ENCODE measurements around the gene PLAC1.

The PLAC1 gene

GRCh38 chrX:134631426-134632346 is 26.6 kb downstream of the PLAC1 start:
- no peak for TF ChIP-seq CTCF (conservative IDR thresholded peaks at IDR 0.05)
- H3K27ac ChIP-seq: no peak overlapping the region

GRCh38 chrX:134628663-134629062 is 29.6 kb downstream of the PLAC1 start:
- TF ChIP-seq CTCF (conservative IDR thresholded peaks at IDR 0.05): no peak
- H3K27ac ChIP-seq: no peak overlapping the region

- no peak for TF ChIP-seq CTCF (conservative IDR thresholded peaks at IDR 0.05)
- no peak overlapping the region for H3K27ac ChIP-seq
Observed at GRCh38 chrX:134626434-134626833, 31.8 kb downstream of the PLAC1 start.

- TF ChIP-seq CTCF (conservative IDR thresholded peaks at IDR 0.05): no peak
- no peak overlapping the region for H3K27ac ChIP-seq
Observed at GRCh38 chrX:134625315-134625718, 33.0 kb downstream of the PLAC1 start.

GRCh38 chrX:134624046-134624430 is 34.2 kb downstream of the PLAC1 start:
- H3K27ac ChIP-seq: peak overlapping the region; percentile 34; the same call in 1 of the 2 replicates
- TF ChIP-seq CTCF (conservative IDR thresholded peaks at IDR 0.05): no peak

GRCh38 chrX:134623293-134624045 is 34.8 kb downstream of the PLAC1 start:
- peak overlapping the region; percentile 34 for H3K27ac ChIP-seq
- no peak for TF ChIP-seq CTCF (conservative IDR thresholded peaks at IDR 0.05)

GRCh38 chrX:134622813-134623185 is 35.5 kb downstream of the PLAC1 start:
- no peak for TF ChIP-seq CTCF (conservative IDR thresholded peaks at IDR 0.05)
- H3K27ac ChIP-seq: no peak overlapping the region
